ENCODE results near the gene DAGLA. TPM values are rescaled to one million over a fixed set of nuclear protein-coding genes. Genes with fewer than 3 reads are reported as not detected.

DAGLA gene
- total and polyA plus RNA-seq, 2 of the 13 experiments (the other 11 are each of a cell fraction or from before 2014, with no cell fraction given), result 2.6 to 3.9 TPM

GRCh38 chr11:61776561-61777075 lies 96.4 kb downstream of the DAGLA start (continued):
- TF ChIP-seq ZNF770 (CRISPR knock-in tag; IDR thresholded peaks at IDR 0.05) (no peak), ZNF619 (CRISPR knock-in tag; IDR thresholded peaks at IDR 0.05) (no peak), NR2F6 (IDR thresholded peaks at IDR 0.05) (no peak), NR2F6 (CRISPR knock-in tag; IDR thresholded peaks at IDR 0.05) (no peak), HNF1B (CRISPR knock-in tag; IDR thresholded peaks at IDR 0.05) (0 out of 2 replicates have a peak, but pooled peaks have one; percentile 30), ZNF761 (CRISPR knock-in tag; conservative IDR thresholded peaks at IDR 0.05) (no peak), ZNF646 (CRISPR knock-in tag; IDR thresholded peaks at IDR 0.05) (no peak), ZBTB42 (CRISPR knock-in tag; IDR thresholded peaks at IDR 0.05) (no peak), ZNF766 (CRISPR knock-in tag; IDR thresholded peaks at IDR 0.05; ENCODE audit: borderline replicate concordance) (no peak), POLR2AphosphoS5 (IDR thresholded peaks at IDR 0.05; ENCODE audit: low read depth, low read length) (no peak)
